HCEC 1CT (cell line): ENCODE results near the gene DUOX2.
"Not testable (repeated sequence)": the region's sequence is repeated elsewhere in the genome, so short reads cannot be mapped to it uniquely, and the experiment has no call there.

Experiments
- DNase-seq: peaks from one replicate; pipeline ENCODE4 v3.0.0-alpha.2; 2017

DUOX2 gene

GRCh38 chr15:45099549-45100165 is 14.3 kb downstream of the DUOX2 start:
- DNase-seq: no peak

GRCh38 chr15:45097466-45097865 is 16.5 kb downstream of the DUOX2 start:
- no peak for DNase-seq

- DNase-seq: no peak
Observed at GRCh38 chr15:45095661-45096060, 18.3 kb downstream of the DUOX2 start.

GRCh38 chr15:45094358-45094730 is 19.6 kb downstream of the DUOX2 start:
- DNase-seq: no peak

GRCh38 chr15:45093622-45094357 is 20.2 kb downstream of the DUOX2 start:
- DNase-seq: no peak

GRCh38 chr15:45093013-45093412 is 21.0 kb downstream of the DUOX2 start:
- DNase-seq: no peak

GRCh38 chr15:45091576-45091975 is 22.4 kb downstream of the DUOX2 start:
- no peak for DNase-seq

GRCh38 chr15:45091161-45091560 is 22.8 kb downstream of the DUOX2 start:
- peak; percentile 56 for DNase-seq

- DNase-seq: no peak
Observed at GRCh38 chr15:45089712-45090373, 24.1 kb downstream of the DUOX2 start.

GRCh38 chr15:45088801-45089711 is 24.9 kb downstream of the DUOX2 start:
- peak; percentile 50 for DNase-seq

GRCh38 chr15:45087513-45087912 is 26.5 kb downstream of the DUOX2 start:
- DNase-seq: no peak

- DNase-seq: no peak
Observed at GRCh38 chr15:45084163-45084562, 29.8 kb downstream of the DUOX2 start.

- DNase-seq: no peak
Observed at GRCh38 chr15:45083223-45083622, 30.7 kb downstream of the DUOX2 start.

- DNase-seq: not testable (repeated sequence)
Observed at GRCh38 chr15:45082412-45082811, 31.6 kb downstream of the DUOX2 start.

GRCh38 chr15:45080593-45080992 is 33.4 kb downstream of the DUOX2 start:
- not testable (repeated sequence) for DNase-seq

GRCh38 chr15:45079628-45080246 is 34.2 kb downstream of the DUOX2 start:
- DNase-seq: not testable (repeated sequence)

- DNase-seq: not testable (repeated sequence)
Observed at GRCh38 chr15:45079201-45079600, 34.8 kb downstream of the DUOX2 start.

GRCh38 chr15:45077391-45077790 is 36.6 kb downstream of the DUOX2 start:
- DNase-seq: not testable (repeated sequence)

GRCh38 chr15:45075440-45076320 is 38.3 kb downstream of the DUOX2 start:
- not testable (repeated sequence) for DNase-seq

GRCh38 chr15:45073602-45074001 is 40.4 kb downstream of the DUOX2 start:
- DNase-seq: not testable (repeated sequence)

- DNase-seq: not testable (repeated sequence)
Observed at GRCh38 chr15:45069942-45070360, 44.0 kb downstream of the DUOX2 start.
